ENCODE data around the gene EPOP.
A peak's percentile ranks its signal among the peaks of the same experiment; 100 is the strongest.

The EPOP gene

GRCh38 chr17:38674749-38675615 lies at the start of gene EPOP:
Gene EPOP (minus strand): TSS chr17:38674957. CDS start chr17:38674495, 462 bp downstream.
- peak; percentile 93 for DNase-seq (ENCODE audit: low read depth, low spot score)

DNA sequence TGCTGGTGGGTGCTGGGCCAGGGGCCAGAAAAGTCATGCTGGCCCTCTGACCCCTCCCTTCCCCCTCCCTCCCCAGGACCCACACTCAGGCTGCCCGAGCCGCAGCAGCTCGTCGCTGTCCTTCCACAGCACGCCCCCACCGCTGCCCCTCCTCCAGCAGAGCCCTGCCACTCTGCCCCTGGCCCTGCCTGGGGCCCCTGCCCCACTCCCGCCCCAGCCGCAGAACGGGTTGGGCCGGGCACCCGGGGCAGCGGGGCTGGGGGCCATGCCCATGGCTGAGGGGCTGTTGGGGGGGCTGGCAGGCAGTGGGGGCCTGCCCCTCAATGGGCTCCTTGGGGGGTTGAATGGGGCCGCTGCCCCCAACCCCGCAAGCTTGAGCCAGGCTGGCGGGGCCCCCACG lies 47.0 kb upstream of the EPOP start:
- DNase-seq (ENCODE audit: low read depth, low spot score) = no peak

GRCh38 chr17:38720941-38721340 lies 46.2 kb upstream of the EPOP start:
- DNase-seq (ENCODE audit: low read depth, low spot score) = no peak

GRCh38 chr17:38719943-38720641 lies 45.3 kb upstream of the EPOP start:
- DNase-seq (ENCODE audit: low read depth, low spot score) = no peak

GRCh38 chr17:38719289-38719942 lies 44.7 kb upstream of the EPOP start:
- no peak for DNase-seq (ENCODE audit: low read depth, low spot score)

- no peak for DNase-seq (ENCODE audit: low read depth, low spot score)
These were observed 42.5 kb upstream of the EPOP start for GRCh38 chr17:38717139-38717745.

DNA sequence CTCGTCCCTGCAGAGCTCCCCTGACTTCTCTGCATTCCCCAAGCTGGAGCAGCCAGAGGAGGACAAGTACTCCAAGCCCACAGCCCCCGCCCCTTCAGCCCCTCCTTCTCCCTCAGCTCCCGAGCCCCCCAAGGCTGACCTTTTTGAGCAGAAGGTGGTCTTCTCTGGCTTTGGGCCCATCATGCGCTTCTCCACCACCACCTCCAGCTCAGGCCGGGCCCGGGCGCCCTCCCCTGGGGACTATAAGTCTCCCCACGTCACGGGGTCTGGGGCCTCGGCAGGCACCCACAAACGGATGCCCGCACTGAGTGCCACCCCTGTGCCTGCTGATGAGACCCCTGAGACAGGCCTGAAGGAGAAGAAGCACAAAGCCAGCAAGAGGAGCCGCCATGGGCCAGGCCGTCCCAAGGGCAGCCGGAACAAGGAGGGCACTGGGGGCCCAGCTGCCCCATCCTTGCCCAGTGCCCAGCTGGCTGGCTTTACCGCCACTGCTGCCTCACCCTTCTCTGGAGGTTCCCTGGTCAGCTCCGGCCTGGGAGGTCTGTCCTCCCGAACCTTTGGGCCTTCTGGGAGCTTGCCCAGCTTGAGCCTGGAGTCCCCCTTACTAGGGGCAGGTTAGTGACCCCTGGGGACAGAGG lies 41.7 kb upstream of the EPOP start:
- DNase-seq (ENCODE audit: low read depth, low spot score) = no peak

GRCh38 chr17:38715216-38715943 lies 40.6 kb upstream of the EPOP start:
- no peak for DNase-seq (ENCODE audit: low read depth, low spot score)

DNA sequence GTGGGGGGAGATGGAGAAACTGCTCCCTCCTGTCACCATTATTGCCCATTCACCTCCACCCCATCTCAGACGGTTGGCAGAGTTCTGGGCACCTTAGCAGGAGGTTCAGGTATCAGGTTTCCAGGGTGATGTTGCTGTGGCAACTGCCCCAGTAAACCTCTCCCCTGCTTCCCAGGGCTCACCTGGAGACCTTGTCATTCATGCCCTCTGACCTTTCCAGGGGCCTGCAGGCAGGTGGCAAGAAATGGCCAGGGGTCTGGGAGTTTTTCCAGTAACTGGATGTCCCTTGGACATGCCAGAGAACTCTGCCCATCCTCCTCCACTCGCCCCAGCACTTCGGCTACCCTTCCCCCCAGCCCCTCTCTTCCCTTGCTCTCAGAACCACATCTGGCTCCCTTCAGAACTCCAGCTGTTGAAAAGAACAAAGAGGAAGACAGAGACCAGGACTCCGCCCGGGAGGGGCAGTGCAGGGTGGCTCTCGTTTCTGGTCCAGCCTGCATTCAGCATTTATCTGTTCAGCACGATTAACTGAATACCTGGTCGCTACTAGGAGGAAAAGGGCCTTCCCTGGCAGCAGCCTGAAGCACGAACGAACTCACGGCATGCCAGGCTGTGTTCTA lies 38.8 kb upstream of the EPOP start:
- no peak for DNase-seq (ENCODE audit: low read depth, low spot score)

- no peak for DNase-seq (ENCODE audit: low read depth, low spot score)
These were observed 37.8 kb upstream of the EPOP start for GRCh38 chr17:38712593-38712992.

DNA sequence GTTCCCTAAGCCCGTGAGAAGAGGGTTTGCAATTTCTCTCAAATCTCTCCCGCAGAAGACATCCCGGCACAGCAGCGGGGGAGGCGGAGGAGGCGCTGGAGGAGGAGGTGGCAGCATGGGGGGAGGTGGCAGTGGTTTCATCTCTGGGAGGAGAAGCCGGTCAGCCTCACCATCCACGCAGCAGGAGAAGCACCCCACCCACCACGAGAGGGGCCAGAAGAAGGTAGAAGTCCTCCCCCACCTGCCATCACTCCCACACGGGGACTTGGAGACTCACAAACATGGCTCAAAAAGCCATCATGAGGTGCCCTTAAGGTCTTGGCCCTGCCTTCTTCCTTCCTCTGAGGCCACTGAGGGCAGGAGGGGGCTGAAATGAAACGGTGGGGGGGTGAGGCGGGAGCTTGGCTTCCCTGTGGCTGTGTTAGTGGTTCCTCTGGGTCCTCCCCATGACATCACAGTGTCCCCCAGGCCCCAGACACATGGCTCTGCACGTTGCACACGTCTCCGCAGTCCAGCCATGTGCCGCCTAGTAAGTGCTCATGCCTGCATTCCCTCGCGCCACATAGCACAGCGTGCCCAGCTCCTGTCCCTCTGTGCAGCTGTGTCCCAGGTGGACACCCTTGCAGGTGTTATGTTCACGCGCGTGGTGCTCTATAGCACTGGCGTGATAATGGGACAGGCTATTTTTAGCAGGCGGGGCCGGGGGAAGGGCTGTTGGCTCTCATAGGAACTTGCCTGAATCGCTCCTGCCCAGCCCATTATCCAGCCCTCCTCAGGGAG lies 37.2 kb upstream of the EPOP start:
- DNase-seq (ENCODE audit: low read depth, low spot score) = no peak

GRCh38 chr17:38710985-38711384 lies 36.2 kb upstream of the EPOP start:
- DNase-seq (ENCODE audit: low read depth, low spot score) = no peak

DNA sequence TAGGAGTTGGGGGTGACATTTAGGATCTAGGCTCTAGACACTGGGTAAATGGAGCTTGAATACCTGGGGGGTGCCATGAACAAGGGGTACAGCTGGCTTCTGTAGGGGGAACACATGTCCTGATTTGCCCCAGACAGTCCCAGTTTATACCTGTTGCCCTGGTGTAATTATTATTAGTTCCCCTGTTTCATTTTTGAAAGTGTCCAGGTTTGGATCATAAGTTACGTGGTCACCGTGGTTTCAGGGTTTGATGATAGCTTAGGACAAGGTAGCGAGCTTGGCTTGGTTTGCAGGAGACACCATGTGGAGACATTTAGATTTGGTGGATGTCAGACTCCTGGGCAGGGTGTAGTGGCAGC lies 35.8 kb upstream of the EPOP start:
- DNase-seq (ENCODE audit: low read depth, low spot score) = no peak

DNA sequence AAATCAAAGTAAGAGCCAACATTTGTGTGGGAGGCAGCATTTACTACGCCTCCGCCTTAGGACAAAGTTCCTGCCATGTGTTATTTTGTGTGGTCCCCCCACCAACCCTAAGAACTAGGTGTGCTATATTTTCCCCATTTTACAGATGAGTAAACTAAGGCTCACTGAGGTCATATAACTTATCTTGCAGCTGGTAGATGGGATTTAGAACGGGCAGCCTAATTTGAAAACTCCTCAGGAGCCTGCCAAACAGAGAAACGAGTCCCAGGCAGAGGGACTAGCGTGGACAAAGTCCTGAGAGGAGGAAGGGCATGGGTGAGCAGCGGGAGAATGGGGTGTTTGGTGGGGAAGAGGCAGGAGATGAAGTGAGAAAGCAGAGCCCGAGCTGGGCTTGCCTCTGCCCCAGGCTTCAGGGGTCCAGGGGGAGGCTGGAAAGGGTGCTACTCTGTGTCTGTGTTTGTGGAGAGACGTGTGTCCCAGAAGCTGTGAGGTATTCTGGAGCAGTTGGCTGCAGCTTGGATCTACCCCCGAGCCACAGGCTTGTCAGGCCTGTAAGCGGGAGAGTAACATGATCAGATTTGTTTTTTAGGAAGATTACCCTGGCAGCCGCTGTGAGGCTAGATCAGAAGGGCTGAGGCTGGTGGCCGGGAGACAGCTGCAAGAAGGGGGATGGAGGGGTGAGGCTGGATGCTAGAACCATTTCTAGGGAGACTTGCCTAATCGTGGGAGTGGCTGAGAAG lies 35.3 kb upstream of the EPOP start:
- DNase-seq (ENCODE audit: low read depth, low spot score) = no peak

DNA sequence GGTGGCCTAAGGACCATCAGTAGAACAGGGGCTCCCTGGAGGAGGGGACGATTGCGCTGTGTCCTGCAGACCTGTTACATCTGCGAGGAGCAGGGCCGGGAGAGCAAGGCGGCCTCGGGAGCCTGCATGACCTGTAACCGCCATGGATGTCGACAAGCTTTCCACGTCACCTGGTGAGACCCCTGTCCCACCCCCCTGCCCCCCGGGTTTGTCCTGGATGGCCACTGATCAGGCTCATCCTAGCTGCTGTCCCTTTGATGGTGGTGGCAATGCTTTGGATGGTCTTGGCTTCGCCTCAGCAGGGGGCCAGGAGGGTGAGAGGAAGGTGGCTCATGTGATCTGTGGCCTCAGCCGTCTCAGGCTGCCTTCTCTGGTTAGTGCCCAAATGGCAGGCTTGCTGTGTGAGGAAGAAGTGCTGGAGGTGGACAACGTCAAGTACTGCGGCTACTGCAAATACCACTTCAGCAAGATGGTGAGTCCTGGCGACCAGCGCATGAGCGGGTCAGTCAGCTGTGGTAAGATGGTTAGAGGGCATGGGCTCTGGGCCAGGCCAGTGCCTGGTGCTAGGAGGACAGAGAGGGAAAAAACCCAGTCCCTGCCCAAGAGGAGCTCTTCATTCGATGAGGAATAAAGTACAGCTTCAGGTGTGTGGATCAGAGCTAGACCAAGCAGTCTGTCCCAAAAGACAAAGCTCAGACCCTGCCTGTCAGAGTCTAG lies 34.5 kb upstream of the EPOP start:
- DNase-seq (ENCODE audit: low read depth, low spot score) = no peak

GRCh38 chr17:38707678-38708351 lies 33.1 kb upstream of the EPOP start:
- no peak for DNase-seq (ENCODE audit: low read depth, low spot score)

- DNase-seq (ENCODE audit: low read depth, low spot score) = no peak
These were observed 31.9 kb upstream of the EPOP start for GRCh38 chr17:38706505-38707216.
